ENCODE data around the gene SGTA.

The SGTA gene

GRCh38 chr19:2711172-2711874, 71.8 kb downstream of the SGTA start:
- DNase-seq (ENCODE audit: insufficient read length, low spot score) (no peak), FAIRE-seq (peak; percentile 62)
- TF ChIP-seq SPI1 (IDR thresholded peaks at IDR 0.05; ENCODE audit: low read depth, low read length) (no peak), POLR2AphosphoS5 (IDR thresholded peaks at IDR 0.05; ENCODE audit: low read depth, low read length) (no peak), POLR2A (IDR thresholded peaks at IDR 0.05; ENCODE audit: low read depth, low read length) (no peak), POU2F2 (IDR thresholded peaks at IDR 0.05; ENCODE audit: low read depth, low read length) (no peak), PAX5 (IDR thresholded peaks at IDR 0.05; ENCODE audit: insufficient read depth, low read length, severe bottlenecking) (no peak), TAF1 (IDR thresholded peaks at IDR 0.05; ENCODE audit: low read depth, low read length) (no peak)

GRCh38 chr19:2706251-2706650, 76.8 kb downstream of the SGTA start:
- DNase-seq (ENCODE audit: insufficient read length, low spot score), result no peak
- FAIRE-seq, result no peak
- TF ChIP-seq SPI1 (IDR thresholded peaks at IDR 0.05; ENCODE audit: low read depth, low read length) (no peak), POU2F2 (IDR thresholded peaks at IDR 0.05; ENCODE audit: low read depth, low read length) (no peak), TAF1 (IDR thresholded peaks at IDR 0.05; ENCODE audit: low read depth, low read length) (no peak)

Measured in GM12891 (cell line).